GM21526 (cell line): ENCODE data around the gene LILRA6.
"Not testable (repeated sequence)": the region's sequence is repeated elsewhere in the genome, so short reads cannot be mapped to it uniquely, and the experiment has no call there.

ENCODE experiments used
- ATAC-seq: cut with Tn5 transposase; IDR thresholded peaks from one replicate; pipeline ENCODE4 v1.9.1; 2021; ENCODE audit warnings: moderate library complexity; ENCODE audit not compliant: unreplicated experiment, low FRiP score

Gene LILRA6

DNA sequence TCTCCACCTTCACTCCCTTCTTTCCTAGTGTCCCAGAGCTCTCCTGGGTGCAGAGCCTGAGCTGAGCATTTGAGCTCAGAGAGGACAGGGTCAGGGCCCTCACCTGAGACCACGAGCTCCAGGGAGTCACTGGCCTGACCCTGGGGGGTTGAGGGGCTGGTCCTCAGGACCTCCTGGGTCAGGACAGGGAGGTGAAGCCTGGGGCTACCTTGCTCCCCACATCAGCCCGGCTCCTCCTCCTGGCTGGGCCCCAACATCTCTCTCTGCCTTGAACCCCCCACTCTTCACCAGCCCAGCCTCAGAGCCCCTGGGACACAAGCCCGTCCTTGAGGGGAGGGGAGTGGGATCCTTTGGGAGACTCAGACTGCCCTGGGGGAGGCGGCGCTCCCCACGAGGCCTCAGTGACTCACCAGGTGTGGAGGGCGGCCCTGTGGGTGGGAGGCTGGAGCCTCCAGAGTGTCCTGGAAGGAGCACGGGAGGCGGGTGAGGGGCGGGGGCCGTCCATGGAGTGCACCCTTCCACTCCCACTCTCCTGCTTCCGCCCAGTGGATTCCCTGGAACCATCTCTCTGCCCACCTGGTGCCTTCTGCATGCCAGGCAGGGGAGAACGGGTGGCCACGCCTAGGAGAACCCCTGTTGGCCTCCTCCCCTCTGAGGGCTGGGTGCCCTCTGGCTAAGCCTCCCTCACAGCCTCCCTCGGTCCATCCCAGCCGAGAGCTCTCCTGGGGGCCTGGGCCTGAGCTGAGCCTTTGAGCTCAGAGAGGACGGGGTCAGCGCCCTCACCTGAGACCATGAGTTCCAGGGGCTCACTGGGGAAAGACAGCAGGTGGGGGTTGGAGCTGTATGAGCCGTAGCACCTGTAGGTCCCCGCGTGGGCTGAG, 2.9 kb downstream of the LILRA6 start:
- ATAC-seq = not testable (repeated sequence)

DNA sequence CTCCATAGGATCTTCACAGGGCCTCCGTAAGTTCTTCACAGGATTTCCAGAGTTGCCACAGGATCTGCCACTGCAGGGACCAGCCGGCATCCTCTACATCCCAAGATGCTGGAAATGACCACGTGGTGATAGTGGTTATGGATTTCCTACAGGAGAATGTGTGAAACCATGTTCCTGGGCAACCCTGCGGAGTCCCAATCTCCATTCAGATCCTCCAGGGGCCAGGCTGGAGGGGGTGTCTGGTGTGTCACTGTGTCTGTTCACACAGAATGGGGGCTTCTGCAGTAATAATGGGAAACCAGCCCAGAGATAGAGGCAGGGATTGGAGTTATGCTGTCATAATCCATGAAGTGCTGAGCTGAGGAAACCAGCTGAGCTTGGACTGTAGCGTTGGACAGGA, 8.6 kb downstream of the LILRA6 start:
- ATAC-seq = no peak

DNA sequence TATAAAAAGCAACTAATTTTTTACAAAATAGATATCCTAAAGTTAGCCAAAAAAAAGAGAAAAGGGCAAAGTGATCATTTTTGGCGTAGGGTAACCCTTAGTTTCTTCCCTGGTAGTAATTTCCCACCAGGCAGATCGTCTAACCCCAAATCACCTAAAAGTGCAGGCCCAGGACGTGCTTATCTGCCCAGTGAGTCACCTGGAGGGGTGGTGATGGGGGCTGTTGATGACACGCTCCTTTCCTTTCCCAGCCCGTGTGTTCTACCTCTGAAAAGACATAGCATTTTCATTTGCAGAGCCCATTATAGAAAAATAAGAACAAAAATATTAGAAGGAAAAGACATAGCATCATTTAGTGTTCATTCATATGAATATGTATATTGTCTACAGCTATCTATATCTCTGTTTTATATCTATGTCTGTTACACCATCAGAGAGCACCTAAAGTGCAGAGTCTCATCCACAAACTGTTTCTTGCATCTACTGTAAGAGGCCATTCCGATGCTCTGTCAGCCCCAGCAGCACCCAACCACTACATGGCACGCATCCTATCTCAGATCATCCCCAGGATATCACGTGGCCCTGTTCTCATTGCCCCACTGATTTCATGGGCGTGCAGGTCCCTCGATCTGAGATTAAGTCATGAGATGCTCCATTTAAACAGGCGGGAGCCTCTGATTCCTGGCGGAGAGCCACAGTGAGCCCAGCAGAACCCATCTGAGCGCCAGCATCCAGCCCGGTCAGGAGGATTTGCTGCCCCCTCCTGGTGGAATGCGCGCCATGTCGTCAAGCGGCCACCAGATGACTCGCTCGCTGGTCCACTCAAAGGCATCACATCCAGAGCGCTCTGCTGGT, 11.3 kb downstream of the LILRA6 start:
- ATAC-seq = peak; percentile 59

DNA sequence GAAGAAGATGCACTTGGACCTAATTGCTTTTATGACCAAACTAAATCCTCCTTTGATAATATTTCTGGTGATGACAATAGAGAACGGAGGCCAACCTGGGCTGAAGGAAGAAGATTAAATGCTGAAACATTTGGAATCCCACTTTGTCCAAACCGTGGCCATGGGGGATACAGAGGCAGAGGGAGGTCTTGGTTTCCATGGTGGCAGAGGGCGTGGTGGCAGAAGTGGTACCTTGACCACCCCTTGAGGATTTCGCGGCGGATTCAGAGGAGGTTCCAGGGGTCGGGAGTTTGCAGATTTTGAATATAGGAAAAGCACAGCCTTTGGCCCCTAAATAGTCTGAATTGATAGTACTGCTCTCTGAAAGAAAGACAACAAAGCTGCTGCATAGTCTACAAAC, 12.6 kb downstream of the LILRA6 start:
- no peak for ATAC-seq

DNA sequence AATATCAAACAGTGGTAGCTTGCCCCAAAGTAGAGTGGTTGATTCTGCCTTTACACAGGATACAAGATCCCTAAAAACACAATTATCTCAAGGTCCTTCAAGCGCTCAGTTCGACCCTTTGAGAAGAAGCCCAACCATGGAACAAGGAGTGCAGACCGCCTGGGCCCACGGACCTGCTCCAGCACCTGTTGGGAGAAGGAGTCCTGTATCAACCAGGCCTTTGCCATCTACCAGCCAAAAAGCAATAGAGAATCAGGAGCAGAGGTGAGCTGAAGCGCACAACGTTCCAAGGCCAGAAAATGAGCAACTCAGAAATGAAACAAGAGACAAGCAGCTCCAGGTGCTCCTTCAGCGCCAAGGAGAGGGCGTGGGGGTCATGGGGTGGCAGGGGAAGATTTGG, 13.4 kb downstream of the LILRA6 start:
- no peak for ATAC-seq

DNA sequence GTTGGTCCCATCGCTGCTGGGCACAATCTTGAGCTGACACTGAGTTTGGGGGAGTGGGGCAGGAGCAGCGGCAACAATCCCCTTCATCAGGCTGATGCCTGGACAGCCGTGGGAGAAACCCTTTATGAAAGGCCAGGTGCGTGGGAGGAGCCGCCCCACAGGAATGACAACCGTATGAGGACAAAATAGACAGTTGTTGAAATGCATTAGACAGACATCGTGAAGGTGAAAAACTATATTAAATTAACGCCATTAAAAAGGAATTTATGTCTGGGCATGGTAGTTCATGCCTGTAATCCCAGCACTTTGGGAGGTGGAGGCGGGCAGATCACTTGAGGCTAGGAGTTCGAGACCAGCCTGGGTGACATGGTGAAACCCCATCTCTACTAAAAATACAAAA, 18.0 kb downstream of the LILRA6 start:
- not testable (repeated sequence) for ATAC-seq

DNA sequence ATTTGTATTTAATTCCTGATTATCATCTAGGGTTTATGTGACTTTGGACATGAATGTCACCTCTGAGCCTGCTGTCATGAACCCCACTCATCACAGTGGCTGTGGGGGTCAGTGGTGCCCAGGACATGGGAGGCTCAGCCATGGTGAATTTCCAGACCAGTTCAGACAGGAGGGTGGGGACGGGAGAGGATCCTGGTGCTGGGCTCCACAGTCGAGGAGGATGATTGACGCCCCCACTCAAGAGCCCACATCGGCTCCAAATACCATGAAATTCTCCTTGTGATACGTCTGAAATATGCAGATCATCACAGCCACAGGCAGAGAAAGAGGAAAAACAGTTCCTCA, 18.7 kb downstream of the LILRA6 start:
- not testable (repeated sequence) for ATAC-seq

DNA sequence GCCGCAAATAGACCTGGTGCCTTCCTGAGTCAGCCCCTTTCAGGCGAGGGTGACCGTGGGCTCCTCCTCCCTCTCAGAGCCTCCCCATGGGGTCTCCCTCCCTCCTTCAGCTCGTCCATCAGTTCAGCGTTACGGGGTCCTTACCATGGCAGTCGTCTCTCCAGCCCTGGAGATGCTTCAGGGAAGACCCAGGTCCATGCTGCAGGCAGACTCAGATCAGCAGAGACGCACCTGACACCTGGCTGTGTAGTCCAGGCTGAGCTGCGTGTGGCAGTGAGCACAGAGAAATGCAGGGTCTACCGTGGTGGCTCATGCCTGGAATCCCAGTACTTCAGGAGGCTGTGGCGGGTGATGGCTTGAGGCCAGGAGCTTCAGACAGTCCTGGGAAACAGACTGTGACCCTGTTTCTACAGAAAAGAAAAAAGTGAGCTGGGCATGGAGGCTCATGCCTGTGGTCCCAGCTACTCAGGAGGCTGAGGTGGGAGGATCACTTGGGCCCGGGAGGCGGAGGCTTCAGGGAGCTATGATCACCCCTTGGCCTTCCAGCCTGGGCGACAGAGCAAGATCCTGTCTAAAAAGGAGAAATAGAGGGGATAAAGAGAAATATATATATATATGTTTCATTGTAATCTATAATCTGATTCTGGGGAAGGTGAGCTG, 19.2 kb downstream of the LILRA6 start:
- ATAC-seq = not testable (repeated sequence)

DNA sequence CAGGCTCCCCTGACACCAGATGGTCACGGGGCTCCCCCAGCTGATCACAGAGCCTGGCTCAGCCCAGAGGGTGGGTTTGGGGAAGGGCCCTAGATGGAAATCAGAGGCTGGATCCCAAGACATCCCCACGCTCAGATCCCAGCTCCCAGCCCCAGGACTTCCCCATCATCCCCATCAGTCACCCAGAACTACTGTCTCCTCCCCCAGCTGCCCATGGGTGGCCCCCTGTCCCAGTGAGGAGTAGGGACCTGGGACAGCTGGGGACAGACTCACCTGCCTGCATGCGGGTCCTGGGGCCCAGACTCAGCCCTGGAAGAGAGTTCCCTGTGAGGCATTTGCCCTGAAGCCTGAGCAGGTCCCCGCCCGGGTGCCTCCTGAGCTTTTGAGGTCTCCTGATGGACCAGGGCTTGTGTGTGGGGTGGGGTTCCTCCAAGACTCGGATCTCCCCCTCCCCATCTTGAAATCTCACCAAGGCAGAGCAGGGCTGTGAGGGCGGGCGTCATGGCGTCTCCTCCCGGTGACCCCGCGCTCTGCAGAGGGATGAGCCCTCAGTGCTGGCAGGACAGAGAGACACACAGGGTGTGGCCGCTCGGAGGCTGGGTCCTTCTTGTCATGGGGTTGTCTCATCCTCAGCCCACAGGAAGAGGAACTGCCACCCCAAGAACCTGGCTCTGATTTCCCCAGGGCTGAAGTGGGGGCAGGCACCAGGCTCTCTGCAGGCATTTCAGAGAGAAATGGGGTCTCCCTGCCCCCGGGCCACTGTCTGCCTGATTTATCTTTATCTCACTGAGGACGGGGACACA, 19.9 kb downstream of the LILRA6 start, which contains the start of gene LILRB3:
Gene LILRB3, minus strand, starts transcription at position 534 of the 803 bp plus-strand sequence. Its CDS starts 31 bp downstream, at position 503.
- not testable (repeated sequence) for ATAC-seq

DNA sequence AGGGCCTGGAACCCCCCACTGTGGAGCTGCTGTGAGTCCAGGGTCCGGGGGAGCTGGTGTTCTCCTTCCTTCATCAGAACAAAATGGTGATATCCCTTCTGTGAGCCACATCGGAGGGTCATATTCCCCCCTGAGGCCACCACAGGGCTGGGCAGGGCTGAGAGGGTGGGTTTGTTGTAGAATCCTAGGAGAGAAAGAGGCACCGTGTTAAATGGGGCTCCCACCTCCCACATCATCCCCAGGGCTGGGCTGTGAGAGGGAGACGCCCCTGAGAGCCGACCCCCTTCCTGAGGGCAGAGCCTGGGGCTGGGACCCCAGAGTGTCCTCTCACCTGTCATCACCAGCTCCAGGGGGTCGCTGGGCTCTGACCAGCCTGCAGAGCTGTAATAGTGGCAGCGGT, 20.6 kb downstream of the LILRA6 start:
- ATAC-seq = not testable (repeated sequence)

DNA sequence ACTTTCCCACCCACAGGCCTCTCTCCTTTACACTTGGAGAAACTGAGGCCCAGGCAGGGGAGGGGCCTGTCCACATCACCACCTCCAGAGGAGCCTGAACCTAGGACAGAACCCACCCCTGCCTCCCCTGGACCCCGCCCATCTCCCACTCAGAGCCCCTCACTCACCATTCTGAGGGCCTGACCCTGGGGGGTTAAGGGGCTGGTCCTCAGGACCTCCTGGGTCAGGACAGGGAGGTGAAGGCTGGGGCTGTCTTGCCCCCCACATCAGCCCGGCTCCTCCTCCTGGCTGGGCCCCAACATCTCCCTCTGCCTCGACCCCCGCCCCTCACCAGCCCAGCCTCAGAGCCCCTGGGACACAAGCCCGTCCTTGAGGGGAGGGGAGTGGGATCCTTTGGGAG, 22.9 kb downstream of the LILRA6 start:
- ATAC-seq = not testable (repeated sequence)

DNA sequence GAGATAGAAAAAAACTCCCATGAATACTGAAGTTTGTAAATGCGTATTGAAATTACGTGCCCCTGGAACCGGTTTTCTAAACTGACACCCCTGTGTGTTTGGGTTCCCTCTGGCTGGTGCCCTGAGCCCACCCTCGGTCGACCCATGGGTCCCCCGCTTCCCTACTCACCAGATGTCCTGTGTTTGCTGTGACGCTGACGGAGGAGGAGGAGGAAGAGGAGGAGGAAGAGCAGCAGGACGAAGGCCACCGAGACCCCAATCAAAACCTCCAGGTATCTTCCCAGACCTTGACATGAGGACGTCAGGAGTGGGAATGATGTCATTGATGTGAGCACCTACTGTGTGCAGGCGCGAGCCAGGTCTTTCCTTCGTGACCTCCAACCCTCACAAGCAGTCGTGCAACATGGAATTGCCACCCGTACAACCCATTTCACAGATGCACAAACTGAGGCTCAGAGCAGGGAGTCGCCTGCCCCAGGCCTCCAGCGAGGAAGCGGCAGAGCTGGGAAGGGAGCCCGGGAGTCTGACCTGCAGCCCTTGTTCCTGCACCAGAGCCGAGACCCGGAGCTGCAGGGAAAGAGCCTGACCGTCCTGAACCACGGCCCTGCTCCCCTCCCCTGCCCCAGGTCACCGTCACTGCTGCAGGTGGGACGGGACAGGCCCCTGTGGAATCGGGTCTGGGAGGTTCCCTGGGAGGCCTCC, 23.5 kb downstream of the LILRA6 start:
- no peak for ATAC-seq

DNA sequence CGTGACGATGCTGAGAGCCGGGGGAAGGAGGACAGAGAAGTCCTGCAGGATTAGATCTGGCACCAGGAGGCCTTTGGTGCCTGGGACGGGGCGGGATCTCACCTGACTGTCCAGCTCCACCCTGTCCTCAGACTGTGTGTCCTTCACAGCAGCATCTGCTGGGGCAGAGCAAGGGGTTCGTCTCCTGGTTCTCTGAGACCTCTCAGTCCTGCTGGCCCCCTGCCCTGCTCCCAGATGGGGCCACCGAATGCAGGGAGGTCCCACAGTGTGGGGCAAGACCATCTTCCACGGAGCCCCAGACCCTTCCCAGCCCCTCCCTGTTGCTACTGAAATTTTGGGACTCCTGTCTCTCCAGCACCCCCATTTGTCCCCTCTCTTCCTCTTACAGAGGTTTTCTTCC, 24.3 kb downstream of the LILRA6 start:
- no peak for ATAC-seq

DNA sequence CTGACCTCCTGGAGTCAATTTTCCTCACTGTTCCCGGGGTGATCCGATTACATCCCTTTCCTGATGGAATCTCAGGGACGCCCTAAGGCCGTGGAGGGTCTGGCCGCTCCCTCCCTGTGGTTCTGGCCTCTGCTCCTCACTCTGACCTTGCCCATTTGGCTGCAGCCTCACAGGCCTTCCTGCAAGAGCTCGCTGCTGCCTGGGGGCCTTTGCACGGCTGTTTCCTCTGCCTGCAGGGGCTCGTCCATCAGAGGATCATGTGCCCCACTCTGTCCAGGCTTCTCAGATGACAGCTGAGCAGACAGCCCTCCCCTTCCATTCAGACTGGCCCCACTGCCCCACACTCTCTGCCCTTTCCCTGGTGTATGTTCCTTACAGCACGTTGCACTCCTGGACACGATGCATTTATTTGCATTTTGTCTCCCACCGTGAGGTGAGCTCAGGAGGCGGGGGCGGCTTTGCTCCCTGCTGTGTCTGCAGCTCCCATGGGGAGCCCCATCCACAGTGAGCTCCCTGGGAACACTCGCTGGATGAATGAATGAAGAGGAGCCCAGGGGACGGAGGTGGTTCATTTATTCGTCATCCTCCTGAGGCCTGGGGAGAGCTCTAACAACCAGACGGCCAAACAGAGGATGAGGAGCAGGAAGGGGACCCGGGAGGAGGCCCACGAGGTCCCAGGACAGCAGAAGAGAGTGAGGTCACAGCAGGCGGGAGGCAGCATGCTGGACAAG, 24.9 kb downstream of the LILRA6 start:
- ATAC-seq = not testable (repeated sequence)

DNA sequence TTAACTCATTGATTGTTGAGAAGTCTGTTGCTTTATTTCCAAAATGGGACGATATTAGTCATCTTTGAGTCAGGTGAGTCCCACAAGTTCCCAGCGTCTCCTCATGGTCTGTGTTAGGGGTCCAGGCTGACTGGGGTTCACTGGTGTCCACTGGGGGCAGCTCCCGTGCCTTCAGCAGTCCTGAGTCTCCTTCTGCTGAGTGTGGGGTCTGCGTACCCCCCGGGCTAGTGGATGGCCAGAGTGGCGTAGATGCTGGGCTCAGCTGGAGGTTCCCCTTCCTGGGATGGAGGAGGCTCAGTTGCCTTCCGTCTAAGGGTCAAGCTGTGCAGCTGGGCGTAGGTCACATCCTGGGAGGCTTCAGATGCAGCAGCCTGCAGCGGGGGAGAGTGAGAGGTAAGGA, 25.7 kb downstream of the LILRA6 start:
- no peak for ATAC-seq

DNA sequence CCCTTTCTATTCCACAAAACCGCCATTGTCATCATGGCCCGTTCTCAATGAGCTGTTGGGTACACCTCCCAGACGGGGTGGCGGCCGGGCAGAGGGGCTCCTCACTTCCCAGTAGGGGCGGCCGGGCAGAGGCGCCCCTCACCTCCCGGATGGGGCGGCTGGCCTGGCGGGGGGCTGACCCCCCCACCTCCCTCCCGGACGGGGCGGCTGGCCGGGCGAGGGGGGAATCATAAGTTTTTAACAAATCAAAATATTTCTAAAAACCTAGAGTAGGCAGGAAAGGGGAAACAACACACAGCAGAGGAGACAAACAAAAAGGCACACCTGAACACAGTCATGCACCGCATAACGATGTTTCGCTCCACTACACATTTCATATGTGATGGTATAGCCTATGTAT, 27.9 kb downstream of the LILRA6 start:
- not testable (repeated sequence) for ATAC-seq

DNA sequence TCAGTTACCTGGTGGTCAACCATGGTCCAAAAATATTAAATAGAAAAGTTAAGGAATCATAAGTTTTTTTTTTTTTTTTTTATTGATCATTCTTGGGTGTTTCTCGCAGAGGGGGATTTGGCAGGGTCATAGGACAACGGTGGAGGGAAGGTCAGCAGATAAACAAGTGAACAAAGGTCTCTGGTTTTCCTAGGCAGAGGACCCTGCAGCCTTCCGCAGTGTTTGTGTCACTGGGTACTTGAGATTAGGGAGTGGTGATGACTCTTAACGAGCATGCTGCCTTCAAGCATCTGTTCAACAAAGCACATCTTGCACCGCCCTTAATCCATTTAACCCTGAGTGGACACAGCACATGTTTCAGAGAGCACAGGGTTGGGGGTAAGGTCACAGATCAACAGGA, 28.4 kb downstream of the LILRA6 start:
- ATAC-seq = not testable (repeated sequence)

DNA sequence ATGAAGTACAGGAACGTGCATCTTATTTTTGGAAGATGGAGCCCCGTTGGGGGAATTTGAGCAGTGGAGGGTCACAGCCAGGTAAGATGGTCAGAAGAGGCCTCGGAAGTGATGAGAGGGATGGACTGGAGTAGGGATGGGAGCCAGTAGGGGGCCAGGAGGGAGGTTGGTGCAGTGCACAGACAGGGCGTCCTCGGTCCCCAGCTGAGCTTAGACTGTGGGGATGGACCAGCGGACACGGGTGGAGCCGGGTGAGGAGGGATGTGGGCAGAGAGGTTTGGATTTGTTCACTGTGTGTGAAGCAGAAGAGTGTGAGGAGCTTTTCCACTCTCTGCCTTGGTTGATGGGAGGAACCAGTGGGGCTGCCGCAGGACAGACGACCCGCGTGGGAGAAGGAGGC, 31.4 kb downstream of the LILRA6 start:
- ATAC-seq = no peak
